Activated CD4-positive, alpha-beta T cell treated with anti-CD3 and anti-CD28 coated beads for 1 hour (primary cell): ENCODE results near the gene TMEM132D.
"Not testable (repeated sequence)": the region's sequence is repeated elsewhere in the genome, so short reads cannot be mapped to it uniquely, and the experiment has no call there.

Experiments
- DNase-seq: peaks from one replicate; pipeline ENCODE4 v3.0.0-alpha.2; 2020

TMEM132D gene

DNA sequence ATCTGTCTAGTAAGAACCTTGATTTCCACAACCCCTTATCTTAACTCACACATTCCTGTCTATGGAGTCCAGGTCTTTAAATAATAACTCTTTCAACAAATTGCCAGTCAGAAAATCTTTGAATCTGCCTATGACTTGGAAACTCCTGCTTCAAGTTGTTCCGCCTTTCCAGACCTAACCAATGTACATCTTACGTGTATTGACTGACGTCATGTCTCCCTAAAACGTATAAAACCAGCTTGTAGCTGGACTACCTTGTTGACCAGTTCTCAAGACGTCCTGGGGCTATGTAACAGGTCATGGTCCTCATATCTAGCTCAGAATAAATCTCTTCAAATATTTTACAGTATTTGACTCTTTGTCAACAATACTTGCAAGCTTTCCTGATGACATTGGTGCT lies 337.0 kb downstream of the TMEM132D start:
- no peak for DNase-seq

DNA sequence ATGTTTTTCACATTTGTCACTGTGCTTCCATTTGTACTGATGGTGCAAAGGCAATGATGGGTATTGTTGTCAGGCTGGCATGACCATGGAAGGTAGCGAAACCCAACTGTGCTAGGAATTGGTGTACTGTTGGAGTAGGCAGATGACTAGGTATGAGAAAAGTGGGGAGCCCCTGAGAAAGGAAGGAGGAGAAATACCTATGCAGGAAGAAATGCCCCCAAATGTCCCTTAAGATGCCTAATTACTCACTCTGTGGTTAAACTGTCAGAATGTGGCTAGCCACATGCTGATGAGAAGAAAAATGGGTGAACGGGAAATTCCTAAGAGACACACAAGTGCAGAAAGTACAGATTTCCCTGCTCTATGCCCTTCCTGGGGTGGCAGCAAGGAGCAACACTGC lies 339.1 kb downstream of the TMEM132D start:
- no peak for DNase-seq

DNA sequence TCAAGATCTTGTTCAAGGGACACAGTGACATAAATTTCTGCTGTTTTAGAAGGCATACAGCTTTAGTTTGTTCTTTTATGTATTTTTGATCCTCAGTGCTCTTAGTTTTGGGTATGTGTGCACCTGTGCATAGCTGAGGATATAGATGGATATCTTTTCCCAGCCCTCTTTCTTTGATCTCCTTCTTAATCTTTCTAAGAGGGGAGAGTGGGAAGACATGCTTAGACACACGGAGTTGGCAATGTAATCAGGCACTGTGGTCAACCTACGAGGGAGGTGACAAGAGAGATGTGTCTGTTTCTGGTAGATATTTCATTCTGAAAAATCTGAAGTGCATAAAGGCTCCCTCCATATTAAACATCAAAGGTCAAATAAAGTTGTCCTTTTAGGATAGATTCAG lies 340.6 kb downstream of the TMEM132D start:
- no peak for DNase-seq

- no peak for DNase-seq
These were observed 342.5 kb downstream of the TMEM132D start for GRCh38 chr12:129561304-129561703.

DNA sequence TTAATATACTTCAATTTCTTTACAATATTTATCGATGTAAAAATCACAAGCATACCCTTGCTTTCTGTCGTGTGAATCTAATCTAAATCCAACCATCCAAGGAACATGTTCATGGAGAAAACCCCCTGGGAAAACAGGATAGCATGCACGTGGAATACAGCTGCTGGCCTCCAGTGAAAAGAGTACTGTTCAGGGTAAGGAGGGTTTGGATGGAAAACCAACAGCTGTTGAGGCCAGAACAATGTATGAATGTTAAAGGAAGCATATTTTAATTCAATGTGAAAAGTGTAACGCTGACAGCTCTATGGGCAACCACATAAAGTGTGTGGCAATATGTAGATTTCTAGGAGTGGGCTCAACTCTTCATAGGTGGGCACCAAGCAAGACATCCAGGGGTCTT lies 344.0 kb downstream of the TMEM132D start:
- no peak for DNase-seq

- no peak for DNase-seq
These were observed 345.8 kb downstream of the TMEM132D start for GRCh38 chr12:129558036-129558435.

DNA sequence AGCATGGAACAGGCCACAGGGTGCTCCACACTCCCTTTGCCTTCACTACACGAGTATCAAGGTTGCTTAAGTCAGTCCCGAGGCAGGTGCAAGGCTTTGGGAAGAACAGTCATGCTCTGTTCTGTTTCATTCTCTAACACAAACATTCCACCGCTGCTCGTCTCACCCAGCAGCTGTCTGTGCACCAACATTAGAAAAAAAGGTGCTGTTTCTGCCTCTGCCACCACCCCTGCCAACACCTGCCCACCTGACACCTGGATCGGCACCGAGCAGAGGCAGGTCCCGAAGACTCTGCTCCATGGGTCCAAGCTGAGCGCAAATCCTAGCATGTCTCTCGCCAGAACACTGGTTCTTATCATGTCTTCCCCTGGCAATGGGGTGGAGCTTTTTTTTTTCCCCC lies 347.7 kb downstream of the TMEM132D start:
- no peak for DNase-seq

- DNase-seq, result no peak
These were observed 350.7 kb downstream of the TMEM132D start for GRCh38 chr12:129552996-129553750.

- no peak for DNase-seq
These were observed 352.4 kb downstream of the TMEM132D start for GRCh38 chr12:129551441-129551840.

DNA sequence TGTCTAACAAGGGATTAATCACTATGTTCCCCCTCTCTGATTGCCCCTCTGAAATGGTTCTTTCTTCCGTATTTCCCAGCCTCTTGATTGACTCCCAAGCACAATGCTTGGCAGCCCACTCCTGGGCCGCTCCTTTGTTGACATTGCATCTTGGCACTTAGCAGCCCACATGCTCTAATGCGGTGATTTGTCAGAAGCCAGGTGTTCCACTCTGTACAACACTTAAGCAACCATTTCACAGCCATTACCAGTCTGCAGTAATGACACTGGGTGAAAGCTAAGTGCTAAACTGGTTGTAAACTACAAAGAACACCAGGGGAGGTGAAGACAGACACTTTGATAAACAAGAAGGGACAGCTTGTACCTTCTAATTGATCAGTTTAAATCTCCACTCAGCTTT lies 353.5 kb downstream of the TMEM132D start:
- no peak for DNase-seq

- DNase-seq, result no peak
These were observed 354.2 kb downstream of the TMEM132D start for GRCh38 chr12:129549656-129550055.

DNA sequence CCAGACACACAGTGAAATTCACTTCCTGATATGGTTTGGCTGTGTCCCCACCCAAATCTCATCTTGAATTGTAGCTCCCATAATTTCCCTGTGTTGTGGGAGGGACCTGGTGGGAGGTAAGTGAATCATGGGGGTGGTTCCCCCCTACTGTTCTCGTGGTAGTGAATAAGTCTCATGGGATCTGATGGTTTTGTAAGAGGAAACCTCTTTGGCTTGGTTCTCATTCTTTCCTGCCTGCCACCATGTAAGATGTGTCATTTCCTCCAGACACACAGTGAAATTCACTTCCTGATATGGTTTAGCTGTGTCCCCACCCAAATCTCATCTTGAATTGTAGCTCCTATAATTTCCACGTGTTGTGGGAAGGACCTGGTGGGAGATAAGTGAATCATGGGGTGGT lies 354.8 kb downstream of the TMEM132D start:
- not testable (repeated sequence) for DNase-seq

DNA sequence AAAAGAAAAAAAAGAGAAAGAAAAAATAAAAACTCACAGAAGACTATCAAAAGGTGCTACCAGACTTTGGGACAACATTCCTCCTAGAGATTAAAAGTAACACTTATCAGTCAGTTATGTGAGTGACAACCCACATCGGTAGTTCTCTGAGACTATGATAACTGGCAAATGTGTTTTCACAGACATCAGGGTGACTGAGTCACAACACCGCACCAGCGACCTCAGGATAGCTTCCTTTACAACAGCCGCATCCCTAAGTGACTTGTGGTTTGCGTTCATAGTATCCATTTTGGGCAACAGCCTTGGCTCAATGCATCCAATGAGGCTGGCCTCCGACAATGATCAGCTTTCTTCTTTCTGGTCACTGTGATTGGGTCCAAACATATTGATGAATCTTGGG lies 359.1 kb downstream of the TMEM132D start:
- DNase-seq, result no peak

- no peak for DNase-seq
These were observed 362.9 kb downstream of the TMEM132D start for GRCh38 chr12:129540954-129541353.

DNA sequence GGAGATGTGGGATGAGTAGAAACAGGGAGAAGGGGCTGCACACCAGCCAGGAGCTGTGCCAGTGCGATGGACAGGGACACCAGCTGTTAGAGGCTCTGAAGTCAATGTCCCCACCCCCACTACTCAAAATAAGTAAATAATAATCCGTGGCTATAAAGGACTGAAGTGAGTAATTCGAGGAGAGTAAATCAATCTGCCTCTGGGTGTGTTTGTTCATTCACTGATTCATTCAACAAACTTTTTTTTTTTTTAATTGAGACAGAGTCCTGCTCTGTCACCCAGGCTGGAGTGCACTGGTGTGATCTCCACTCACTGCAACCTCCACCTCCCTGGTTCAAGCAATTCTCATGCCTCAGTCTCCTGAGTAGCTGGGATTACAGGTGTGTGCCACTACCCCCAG lies 363.6 kb downstream of the TMEM132D start:
- DNase-seq, result no peak

DNA sequence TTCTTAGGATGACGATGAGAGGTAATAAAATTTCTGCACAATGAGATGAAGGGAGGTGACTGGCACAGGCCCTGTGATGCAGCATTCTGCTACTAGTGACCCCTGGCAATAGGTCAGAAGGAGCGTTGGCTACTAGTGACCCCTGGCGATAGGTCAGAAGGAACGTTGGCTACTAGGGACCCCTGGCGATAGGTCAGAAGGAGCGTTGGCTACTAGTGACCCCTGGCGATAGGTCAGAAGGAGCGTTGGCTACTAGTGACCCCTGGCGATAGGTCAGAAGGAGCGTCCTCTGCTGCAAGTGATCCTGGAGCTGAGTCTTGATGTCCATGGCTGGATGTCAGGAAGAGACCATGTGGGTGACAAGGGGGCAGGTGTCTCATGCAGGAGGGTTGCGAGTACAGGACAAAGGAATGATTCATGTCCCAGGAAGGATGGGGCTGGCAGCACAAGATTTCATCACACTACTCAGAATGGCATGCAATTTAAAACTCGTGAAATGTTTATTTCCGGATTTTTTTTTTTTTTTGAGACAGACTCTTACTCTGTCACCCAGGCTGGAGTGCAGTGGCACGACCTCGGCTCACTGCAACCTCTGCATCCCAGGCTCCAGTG lies 365.0 kb downstream of the TMEM132D start:
- DNase-seq, result not testable (repeated sequence)

GRCh38 chr12:129538137-129538536 lies 365.7 kb downstream of the TMEM132D start:
- no peak for DNase-seq

- no peak for DNase-seq
These were observed 368.7 kb downstream of the TMEM132D start for GRCh38 chr12:129534966-129535750.

DNA sequence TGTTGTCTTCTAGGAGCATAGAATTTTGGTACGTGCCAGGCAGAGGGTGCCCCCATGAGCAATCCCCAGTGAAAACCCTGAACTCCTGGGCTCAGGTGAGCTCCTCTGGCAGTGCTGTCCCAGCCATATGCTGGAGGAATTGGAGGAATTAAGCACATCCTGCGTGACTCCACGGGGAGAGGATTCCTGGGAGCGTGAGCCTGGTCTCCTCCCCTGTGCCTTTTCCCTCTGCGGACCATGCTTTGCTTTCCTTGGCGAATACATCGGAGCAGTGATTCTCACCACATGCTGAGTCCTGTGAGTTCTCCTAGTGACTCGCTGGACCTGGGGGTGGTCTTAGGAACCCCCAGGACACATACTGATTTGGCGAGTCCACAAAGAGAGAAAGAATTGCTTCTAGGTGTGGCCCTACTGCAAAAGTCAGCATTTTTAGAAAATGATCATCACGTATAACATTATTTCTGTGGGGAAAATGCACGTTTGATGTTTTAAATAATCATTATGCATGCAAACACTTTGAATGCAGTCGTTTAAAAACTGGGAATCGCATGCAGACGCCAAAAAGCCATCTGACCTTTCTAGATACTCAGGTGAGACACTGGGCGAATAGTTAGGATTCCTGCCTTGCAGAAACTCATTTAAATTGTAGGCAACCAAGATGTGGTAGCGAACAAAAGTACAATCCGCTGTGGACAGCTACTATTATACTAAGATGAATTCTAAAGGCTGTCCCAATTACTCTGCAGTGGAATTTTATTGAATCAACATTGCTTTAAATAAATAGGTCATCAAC lies 370.9 kb downstream of the TMEM132D start:
- no peak for DNase-seq

DNA sequence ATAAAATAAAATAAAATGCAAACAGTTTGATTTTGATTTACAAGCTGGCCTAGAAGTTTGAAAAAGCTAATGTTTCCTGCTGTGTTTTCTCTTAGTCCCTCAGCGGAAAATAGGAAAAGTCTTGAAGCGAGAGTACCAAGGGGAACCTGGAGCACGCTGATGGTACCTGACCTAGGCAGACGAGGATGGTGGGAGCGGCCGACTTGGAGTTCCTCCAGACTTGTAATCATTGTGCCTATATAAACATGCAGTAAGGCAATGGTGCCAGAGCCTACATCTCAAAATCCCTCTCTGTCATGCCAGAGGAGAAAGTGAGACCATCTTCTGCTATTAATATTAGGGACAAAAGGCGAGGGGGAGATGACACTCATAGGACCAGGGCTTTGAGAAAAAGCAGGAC lies 371.7 kb downstream of the TMEM132D start:
- DNase-seq, result no peak

DNA sequence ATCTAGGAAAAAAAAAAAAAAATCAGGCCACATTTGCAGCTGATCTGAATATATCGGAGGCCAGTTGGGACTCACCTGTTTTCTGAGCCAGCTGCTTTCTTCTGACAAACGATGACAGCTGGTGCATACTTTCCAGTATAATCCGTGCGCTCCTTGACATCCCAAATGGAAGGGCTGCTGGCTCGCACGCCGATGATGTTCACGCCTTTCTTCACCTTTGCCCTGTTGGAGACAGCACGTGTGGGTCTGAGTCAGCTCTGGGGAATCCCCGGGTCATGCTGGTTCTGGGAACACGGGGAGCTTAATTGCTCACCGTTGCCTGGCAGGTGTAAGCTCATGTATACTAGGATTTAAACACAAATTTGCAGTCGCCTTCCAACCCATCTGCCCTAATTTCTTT lies 372.8 kb downstream of the TMEM132D start:
- no peak for DNase-seq

- no peak for DNase-seq
These were observed 373.3 kb downstream of the TMEM132D start for GRCh38 chr12:129530517-129530916.

DNA sequence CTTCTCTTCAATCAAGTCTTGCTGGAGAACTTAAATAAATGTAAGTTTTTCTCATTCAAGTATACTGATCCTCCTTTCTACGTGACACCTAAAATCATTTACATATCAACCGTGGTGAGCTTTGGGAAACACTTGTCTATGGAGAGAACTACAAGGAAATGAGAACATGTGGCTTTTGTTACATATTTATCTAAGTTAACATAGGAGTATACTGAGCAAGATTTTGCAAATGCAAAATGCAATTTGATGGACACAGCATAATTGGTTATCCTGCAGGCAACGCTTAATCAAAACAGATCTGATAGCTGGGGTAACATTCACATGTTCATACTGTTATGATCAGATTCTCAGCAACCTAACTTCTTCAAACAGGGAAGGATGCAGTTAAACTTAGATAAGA lies 376.3 kb downstream of the TMEM132D start:
- DNase-seq, result no peak
